SH-SY5Y (cell line): ENCODE measurements around the gene RARRES1.

Source experiments
- GATA2 ChIP-seq: IDR thresholded peaks from 2 replicates; pipeline ENCODE4 v1.6.1; 2011; ENCODE audit warnings: mild to moderate bottlenecking, low read depth, low read length
- GATA3 ChIP-seq: IDR thresholded peaks from 2 replicates; pipeline ENCODE4 v1.6.1; 2011; ENCODE audit warnings: low read depth, mild to moderate bottlenecking, low read length, moderate library complexity

DNA sequence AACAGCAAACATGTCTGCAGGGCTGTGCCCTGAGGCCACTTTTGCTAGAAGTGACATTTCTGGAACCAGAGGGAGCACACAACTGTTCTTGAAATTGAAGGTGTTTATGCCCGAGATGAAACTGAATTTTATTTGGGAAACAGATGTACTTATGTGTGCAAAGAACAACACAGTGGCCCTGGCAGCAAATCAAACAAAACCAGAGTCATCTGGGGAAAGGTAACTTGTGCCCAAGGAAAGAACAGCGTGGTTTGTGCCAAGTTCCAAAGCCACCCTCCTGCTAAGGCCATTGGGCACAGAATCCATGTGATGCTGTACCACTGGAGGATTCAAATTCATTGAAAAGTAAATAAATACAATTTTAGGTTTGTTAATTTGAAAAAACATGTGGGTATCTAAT, 31.2 kb upstream of the RARRES1 start:
- TF ChIP-seq GATA2 (no peak), GATA3 (no peak)
